C4-2B (cell line): ENCODE results near the gene SIGLEC7.

Experiments
- CTCF ChIP-seq: fragments of 450-650 bp; conservative IDR thresholded peaks from 2 replicates; pipeline ENCODE4 v1.5.1; 2017; ENCODE audit warnings: mild to moderate bottlenecking
- ZFX ChIP-seq: fragments of 450-650 bp; IDR thresholded peaks from 2 replicates; pipeline ENCODE4 v1.6.1; 2017

GRCh38 chr19:51142119-51142518 is at the start of gene SIGLEC7:
- TF ChIP-seq CTCF, result no peak
- no peak for TF ChIP-seq ZFX
